Spinal cord (tissue), 10 donors: Measurements from ENCODE around the gene CCDC92. TPM values are rescaled to one million over a fixed set of nuclear protein-coding genes. Genes with fewer than 3 reads are reported as not detected.

Experiments
- DNase-seq, 6 donors: peaks; one replicate each; pipeline versions ENCODE4 v3.0.0 to v3.0.0-alpha.2; 2013 to 2015; ENCODE audit warnings: low spot score in 6 of 6, low read depth in 4 of 6
- H3K27ac ChIP-seq: one replicate; pipeline ENCODE4 v1.5.1; 2013; ENCODE audit warnings: low read depth, low read length, control low read depth
- H3K27me3 ChIP-seq: one replicate; pipeline ENCODE4 v1.6.1; 2013; ENCODE audit warnings: low read length; ENCODE audit not compliant: control insufficient read depth, insufficient read depth
- H3K36me3 ChIP-seq: one replicate; pipeline ENCODE4 v1.6.1; 2013; ENCODE audit warnings: low read length; ENCODE audit not compliant: control insufficient read depth, insufficient read depth
- H3K4me1 ChIP-seq: one replicate; pipeline ENCODE4 v1.6.1; 2013; ENCODE audit warnings: low read length; ENCODE audit not compliant: control insufficient read depth, insufficient read depth
- H3K4me3 ChIP-seq: one replicate; pipeline ENCODE4 v1.5.1; 2013; ENCODE audit warnings: low read depth, low read length, control low read depth
- H3K9me3 ChIP-seq: one replicate; pipeline ENCODE4 v1.6.1; 2013; ENCODE audit warnings: low read length; ENCODE audit not compliant: control insufficient read depth, insufficient read depth
- WGBS: methylation state at CpG from one replicate; pipeline ENCODE4 v1.1.5; 2013; ENCODE audit warnings: missing lambda C conversion rate; ENCODE audit not compliant: insufficient coverage; 5-methylcytosine and 5-hydroxymethylcytosine counted together
- polyA plus RNA-seq, 2 donors: library from polyadenylated mRNA; unstranded; fragments of 120-200 nt; gene quantifications; one replicate each; pipeline ENCODE4 v1.2.1, GENCODE V29; 2013; ENCODE audit not compliant: insufficient read length in 2 of 2
- total RNA-seq, 2 donors: library from RNA; depleted of rRNA in 1 of 2; stranded (reverse); fragments of 120-200 nt in 1 of 2; fragments of >200 nt in 1 of 2; gene quantifications; one replicate each; pipeline versions ENCODE4 v1.2.3 to v1.2.4, GENCODE V29; 2013 to 2014
- donor health status: healthy.

CCDC92 gene
- total and polyA plus RNA-seq, 4 donors, result 21.7 to 109 (median 65.5) TPM

DNA sequence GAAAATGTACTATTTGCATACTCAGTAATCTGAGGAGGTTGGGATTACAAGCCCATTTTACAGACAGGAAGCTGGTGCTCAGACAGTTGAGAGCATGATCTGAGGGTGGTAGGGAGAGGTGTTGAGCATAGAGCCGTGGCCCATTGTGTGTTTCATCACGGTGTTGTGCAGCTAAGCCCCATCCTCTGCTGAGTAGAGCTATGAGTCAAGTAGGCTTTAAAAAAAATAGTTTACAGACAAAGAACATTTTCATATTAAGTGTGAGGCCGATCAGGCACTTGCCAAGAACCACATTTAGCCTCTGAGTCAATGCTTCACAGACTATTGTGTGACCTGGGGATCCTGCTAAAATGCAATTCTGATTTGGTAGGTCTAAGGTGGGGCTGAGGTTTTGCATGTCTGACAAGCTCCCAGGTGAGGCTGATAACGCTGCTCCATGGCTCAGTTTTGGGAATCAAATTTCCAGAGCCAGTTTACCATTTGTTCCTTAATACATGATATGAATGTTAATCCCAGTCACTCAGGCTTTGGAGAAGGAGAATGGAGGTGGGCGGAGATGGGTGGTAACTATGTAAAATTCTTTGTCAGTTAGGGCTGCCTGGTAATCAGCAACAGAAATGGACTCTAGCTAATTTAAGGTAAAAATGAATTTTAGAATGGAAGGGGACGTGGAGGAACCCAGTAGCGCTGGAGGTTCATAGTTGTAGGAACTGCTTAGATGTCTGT lies 22.6 kb upstream of the CCDC92 start:
- H3K27me3 ChIP-seq, result no peaks in the 10 kb centered on the region
- H3K36me3 ChIP-seq, result peaks cover 16% of the 10 kb centered on the region
- DNase-seq, result no peak
- no peak overlapping the region for H3K27ac ChIP-seq
- H3K4me1 ChIP-seq, result peaks cover 16% of the 10 kb centered on the region
- no peaks in the 10 kb centered on the region for H3K9me3 ChIP-seq
- no peak overlapping the region for H3K4me3 ChIP-seq
- 100% methylated on average over 1 of the region's 7 CpGs for WGBS

DNA sequence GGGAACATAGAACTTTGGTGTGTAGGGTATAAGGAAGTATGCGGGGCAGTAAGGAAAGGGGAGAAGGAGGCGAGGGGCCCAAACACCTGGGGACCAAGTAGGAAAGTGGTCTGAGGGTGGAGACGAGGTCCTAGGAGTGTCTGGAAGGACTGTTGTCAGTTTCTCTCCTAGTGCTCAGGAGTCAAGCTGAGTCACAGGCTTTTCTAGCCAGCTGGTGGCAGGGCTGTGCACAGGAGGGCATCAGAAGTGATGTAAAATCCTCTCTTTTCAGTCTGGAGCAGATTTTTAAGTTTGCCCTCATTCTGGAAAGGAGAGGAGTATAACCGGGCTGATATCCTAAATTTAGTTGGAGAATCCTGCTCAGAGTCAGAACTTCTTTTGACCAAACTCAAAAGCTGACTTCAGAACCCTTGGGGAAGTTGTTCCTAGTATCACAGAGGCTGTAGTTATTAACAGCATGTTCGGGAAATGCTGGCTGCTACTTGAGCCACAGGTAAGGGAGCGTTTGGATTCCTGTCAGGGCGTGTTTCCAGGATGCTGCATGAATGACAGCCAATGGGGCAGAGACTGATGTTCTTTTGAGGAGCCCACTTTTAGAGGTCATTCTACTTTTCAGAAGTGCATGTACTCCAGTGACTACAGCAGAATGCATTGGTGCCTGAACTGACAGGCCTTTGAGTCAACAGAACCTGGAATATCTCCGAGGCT lies 19.6 kb upstream of the CCDC92 start:
- Histone ChIP-seq H3K27ac (no peak overlapping the region), H3K4me3 (no peak overlapping the region), H3K36me3 (peaks cover 12% of the 10 kb centered on the region), H3K9me3 (no peaks in the 10 kb centered on the region), H3K4me1 (peaks cover 9% of the 10 kb centered on the region), H3K27me3 (no peaks in the 10 kb centered on the region)
- WGBS, result 97% methylated on average over 6 of the region's 8 CpGs
- DNase-seq, result no peak

DNA sequence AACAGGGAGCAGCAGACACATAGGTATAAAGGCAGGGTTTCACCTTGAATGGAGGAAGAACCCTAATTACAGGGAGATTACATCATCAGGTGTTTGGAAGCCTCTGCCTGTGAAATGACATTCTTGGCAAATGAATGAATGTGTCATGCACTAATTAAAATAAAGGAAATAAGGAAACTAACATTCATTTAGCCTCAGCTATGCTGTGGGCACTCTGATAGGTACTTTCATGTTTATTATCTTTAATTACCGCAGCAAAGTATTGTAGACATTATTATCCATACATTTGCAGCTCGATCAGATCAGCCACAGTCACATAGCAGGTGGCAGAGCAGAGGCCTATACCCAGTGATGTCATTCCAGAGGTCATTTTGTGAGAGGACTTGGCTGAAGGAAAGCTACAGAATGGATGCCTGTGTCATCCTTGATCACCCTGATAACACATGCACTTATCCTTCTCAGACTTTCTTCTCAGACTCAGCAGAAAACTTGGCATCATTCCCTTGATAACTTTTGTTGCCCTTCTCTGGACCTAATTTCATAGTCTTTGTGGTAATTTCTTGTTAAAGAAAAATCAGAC lies 18.8 kb upstream of the CCDC92 start:
- no peaks in the 10 kb centered on the region for H3K9me3 ChIP-seq
- DNase-seq, result no peak
- peaks cover 12% of the 10 kb centered on the region for H3K36me3 ChIP-seq
- 40% methylated on average over 1 of the region's 2 CpGs for WGBS
- H3K27me3 ChIP-seq, result no peaks in the 10 kb centered on the region
- H3K4me1 ChIP-seq, result peaks cover 7% of the 10 kb centered on the region
- no peak overlapping the region for H3K4me3 ChIP-seq
- H3K27ac ChIP-seq, result no peak overlapping the region

DNA sequence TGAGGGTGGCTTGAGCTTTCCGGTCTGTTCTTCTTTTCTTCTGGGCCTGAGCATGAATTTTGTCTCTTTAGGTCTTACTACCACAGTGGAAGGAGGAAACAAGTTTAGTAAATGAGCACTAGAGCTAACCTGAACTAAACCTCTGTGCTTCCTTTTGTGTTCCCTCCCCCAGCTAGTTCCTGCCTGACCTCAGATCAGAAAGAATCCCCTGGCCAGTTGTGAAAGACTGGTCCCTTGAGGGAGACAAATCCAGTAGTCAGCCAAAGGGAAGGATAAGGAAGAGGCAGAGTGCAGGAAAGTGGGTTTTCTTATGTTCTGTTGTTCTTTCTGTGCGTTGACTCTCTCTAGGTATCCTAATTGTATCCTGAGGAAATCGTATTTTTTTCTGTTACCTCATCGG lies 17.9 kb upstream of the CCDC92 start:
- WGBS, result 84% methylated on average over 3 of the region's 4 CpGs
- peaks cover 12% of the 10 kb centered on the region for H3K36me3 ChIP-seq

DNA sequence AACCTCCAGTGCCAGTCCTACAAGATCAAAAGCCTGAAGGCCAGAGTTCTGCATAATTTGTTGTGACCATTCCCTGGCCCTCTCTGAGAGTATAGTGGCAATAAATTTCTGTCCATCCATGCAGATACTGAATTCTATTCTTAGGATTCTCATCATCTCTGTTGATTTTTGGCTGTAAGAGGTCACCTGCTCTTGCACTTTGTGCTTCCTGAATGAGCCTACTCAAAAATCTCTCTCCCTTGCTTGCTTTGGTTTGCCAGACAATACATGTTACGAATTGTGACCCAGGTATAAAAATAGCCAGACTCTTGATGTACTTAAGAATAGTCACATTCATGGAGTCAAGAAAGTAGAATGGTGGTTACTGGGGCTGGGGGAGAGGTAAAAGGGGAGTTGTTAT lies 17.1 kb upstream of the CCDC92 start:
- H3K4me3 ChIP-seq, result no peak overlapping the region
- H3K27me3 ChIP-seq, result no peaks in the 10 kb centered on the region
- H3K27ac ChIP-seq, result no peak overlapping the region
- peaks cover 12% of the 10 kb centered on the region for H3K36me3 ChIP-seq
- DNase-seq, result no peak
- WGBS, result 80% methylated on average over 1 of the region's 1 CpG
- peaks cover 11% of the 10 kb centered on the region for H3K4me1 ChIP-seq
- no peaks in the 10 kb centered on the region for H3K9me3 ChIP-seq

More for the DNA sequence above, 17.9 kb upstream of the CCDC92 start:
- peaks cover 10% of the 10 kb centered on the region for H3K4me1 ChIP-seq
- H3K27me3 ChIP-seq, result no peaks in the 10 kb centered on the region
- no peak for DNase-seq
- no peaks in the 10 kb centered on the region for H3K9me3 ChIP-seq
- H3K27ac ChIP-seq, result no peak overlapping the region
- H3K4me3 ChIP-seq, result no peak overlapping the region

DNA sequence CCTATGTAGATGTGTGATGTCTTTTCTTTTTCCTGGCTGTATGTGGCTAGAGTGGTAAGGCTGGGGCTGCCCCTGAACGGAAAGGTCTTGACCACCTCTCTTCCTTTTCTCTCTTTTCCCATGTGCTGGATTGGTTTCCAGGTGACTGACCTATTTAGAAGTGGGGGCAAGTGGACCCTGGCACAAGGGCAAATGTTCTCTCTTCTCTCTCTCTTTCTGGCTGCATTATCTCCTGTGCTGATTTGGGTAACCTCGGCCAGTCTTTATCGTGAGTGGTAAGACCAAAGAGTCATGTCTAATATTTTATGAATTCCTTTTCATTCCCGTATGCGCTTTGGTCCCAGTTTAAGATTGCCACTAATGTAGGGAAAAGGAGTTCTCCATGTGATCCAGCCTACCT lies 16.5 kb upstream of the CCDC92 start:
- no peak overlapping the region for H3K27ac ChIP-seq
- 100% methylated on average over 2 of the region's 5 CpGs for WGBS
- no peak overlapping the region for H3K4me3 ChIP-seq
- H3K27me3 ChIP-seq, result no peaks in the 10 kb centered on the region
- H3K9me3 ChIP-seq, result no peaks in the 10 kb centered on the region
- DNase-seq, result no peak
- peaks cover 12% of the 10 kb centered on the region for H3K36me3 ChIP-seq
- H3K4me1 ChIP-seq, result peaks cover 11% of the 10 kb centered on the region

DNA sequence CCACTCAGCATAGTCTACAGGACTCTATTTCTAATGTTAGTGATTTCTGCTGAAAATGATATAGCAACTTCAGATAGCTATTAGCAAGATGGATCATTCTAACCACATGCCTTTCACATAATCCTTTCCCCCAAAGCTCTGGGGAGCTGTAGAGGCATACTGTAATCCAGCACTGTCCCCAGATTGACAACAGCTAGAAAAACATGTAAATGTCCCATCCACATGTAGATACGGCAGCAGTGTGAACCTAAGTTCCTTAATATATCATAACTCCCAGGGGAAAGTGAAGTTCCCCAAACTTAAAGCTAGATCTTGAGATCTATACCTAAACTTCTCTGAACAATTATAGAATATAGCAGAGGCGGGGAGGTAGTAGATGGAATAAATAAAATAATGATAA lies 14.4 kb upstream of the CCDC92 start:
- no peak for DNase-seq
- no CpG with 5 or more reads among the region's 2 CpGs for WGBS

DNA sequence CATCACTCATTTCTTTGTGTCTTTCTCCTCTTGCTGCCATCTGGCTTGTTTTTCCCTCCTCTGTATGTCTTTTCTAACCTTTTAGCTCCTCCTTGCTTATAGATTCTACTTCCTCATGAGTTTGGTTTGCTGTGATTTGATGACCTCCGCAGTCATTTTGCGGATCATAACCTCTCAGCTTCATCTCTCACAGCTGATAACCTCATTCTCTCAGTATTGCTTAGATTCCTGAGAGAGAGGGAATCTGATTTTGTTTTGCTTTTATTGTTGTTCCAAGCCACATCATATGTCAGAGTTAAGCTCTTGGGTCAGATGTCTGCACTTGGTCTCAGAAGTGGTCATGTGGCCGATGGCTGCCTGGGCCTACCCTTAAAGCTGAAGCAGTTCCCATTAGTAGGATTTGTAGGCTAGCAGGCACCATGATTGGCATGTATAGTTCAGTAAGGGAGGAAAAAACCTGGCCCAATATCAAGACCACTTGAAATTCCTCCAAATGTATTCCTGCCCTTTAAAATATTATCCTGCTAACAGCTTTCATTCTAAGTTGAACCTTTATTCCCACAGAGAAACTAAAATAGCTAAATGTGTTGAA lies 13.8 kb upstream of the CCDC92 start:
- WGBS, result no CpG with 5 or more reads among the region's 3 CpGs
- peaks cover 8% of the 10 kb centered on the region for H3K36me3 ChIP-seq
- DNase-seq, result no peak
- peaks cover 11% of the 10 kb centered on the region for H3K4me1 ChIP-seq
- no peak overlapping the region for H3K27ac ChIP-seq
- H3K27me3 ChIP-seq, result no peaks in the 10 kb centered on the region
- H3K9me3 ChIP-seq, result no peaks in the 10 kb centered on the region
- no peak overlapping the region for H3K4me3 ChIP-seq

More for the DNA sequence above, 14.4 kb upstream of the CCDC92 start:
- Histone ChIP-seq H3K4me1 (peaks cover 11% of the 10 kb centered on the region), H3K27me3 (no peaks in the 10 kb centered on the region), H3K27ac (no peak overlapping the region), H3K9me3 (no peaks in the 10 kb centered on the region), H3K36me3 (peaks cover 8% of the 10 kb centered on the region), H3K4me3 (no peak overlapping the region)

DNA sequence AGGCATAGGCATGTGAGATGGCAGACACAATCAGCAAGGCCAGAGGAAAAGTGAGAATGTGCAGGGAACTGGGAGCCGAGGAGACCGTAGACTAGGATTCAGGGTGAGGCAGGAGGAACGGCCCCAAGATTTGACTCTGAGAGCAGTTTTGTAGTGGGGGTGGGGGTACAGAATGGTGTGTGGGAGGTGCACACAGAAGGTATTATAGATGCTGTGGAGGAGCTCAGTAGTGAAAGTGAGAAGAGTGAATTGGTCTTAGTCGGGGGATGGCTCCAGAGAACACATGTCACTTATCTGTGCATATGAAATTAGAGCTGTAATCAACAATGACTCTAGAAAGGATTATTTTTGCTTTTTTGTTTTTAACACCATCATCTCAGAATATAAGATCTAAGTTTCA lies 12.3 kb upstream of the CCDC92 start:
- 89% methylated on average over 3 of the region's 4 CpGs for WGBS
- Histone ChIP-seq H3K27me3 (no peaks in the 10 kb centered on the region), H3K36me3 (peaks cover 5% of the 10 kb centered on the region), H3K4me1 (peaks cover 11% of the 10 kb centered on the region), H3K4me3 (no peak overlapping the region), H3K9me3 (no peaks in the 10 kb centered on the region), H3K27ac (no peak overlapping the region)
- DNase-seq, result no peak
